Thyroid gland (tissue), 4 donors: Measurements from ENCODE around the gene BRS3.
"Not testable (repeated sequence)": the region's sequence is repeated elsewhere in the genome, so short reads cannot be mapped to it uniquely, and the experiment has no call there.

Source experiments
- POLR2A ChIP-seq, 2 donors: fragments of 450-650 bp; IDR thresholded peaks; one replicate each; pipeline ENCODE4 v1.6.1; 2017; ENCODE audit warnings: antibody characterized with exemption in 2 of 2, mild to moderate bottlenecking in 2 of 2, moderate library complexity in 1 of 2
- TF ChIP-seq, protein P1 (sequence below), 6 experiments: fragments of 200-600 bp in 3 of 6; fragments of 450-650 bp in 3 of 6; sonication (generic) in 3 of 6; IDR thresholded peaks; one replicate each; pipeline ENCODE4 v1.5.1; 2016 to 2019; ENCODE audit warnings: antibody characterized with exemption in 6 of 6, mild to moderate bottlenecking in 2 of 6, inconsistent platforms in 1 of 6, moderate library complexity in 1 of 6

DNA sequence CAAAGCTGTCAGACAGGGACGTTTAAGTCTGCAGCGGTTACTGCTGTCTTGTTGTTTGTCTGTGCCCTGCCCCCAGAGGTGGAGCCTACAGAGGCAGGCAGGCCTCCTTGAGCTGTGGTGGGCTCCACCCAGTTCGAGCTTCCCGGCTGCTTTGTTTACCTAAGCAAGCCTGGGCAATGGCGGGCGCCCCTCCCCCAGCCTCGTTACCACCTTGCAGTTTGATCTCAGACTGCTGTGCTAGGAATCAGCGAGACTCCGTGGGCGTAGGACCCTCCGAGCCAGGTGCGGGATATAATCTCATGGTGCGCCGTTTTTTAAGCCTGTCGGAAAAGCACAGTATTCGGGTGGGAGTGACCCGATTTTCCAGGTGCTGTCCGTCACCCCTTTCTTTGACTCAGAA is 42.1 kb upstream of the BRS3 start:
- TF ChIP-seq, protein P1, sequence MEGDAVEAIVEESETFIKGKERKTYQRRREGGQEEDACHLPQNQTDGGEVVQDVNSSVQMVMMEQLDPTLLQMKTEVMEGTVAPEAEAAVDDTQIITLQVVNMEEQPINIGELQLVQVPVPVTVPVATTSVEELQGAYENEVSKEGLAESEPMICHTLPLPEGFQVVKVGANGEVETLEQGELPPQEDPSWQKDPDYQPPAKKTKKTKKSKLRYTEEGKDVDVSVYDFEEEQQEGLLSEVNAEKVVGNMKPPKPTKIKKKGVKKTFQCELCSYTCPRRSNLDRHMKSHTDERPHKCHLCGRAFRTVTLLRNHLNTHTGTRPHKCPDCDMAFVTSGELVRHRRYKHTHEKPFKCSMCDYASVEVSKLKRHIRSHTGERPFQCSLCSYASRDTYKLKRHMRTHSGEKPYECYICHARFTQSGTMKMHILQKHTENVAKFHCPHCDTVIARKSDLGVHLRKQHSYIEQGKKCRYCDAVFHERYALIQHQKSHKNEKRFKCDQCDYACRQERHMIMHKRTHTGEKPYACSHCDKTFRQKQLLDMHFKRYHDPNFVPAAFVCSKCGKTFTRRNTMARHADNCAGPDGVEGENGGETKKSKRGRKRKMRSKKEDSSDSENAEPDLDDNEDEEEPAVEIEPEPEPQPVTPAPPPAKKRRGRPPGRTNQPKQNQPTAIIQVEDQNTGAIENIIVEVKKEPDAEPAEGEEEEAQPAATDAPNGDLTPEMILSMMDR (IDR thresholded peaks at IDR 0.05): not testable (repeated sequence)
- TF ChIP-seq POLR2A (IDR thresholded peaks at IDR 0.05): not testable (repeated sequence)
